RWPE2 (cell line): Measurements from ENCODE around the gene CDK5.

ENCODE experiments used
- ATAC-seq: fragments of 200-7000 bp; cut with Tn5 transposase; 3 replicates; pipeline ENCODE4 v1.9.1; 2021; ENCODE audit warnings: low read depth
- DNase-seq: peaks from one replicate; pipeline ENCODE4 v3.0.0-alpha.2; 2020; ENCODE audit warnings: low spot score
- H3K27ac ChIP-seq: fragments of 450-650 bp; 2 replicates; pipeline ENCODE4 v1.5.1; 2017; ENCODE audit warnings: mild to moderate bottlenecking; ENCODE audit not compliant: poor library complexity, severe bottlenecking
- H3K27me3 ChIP-seq: fragments of 250-450 bp; sonication (Bioruptor Pico); 2 replicates; pipeline ENCODE4 v1.5.1; 2021; ENCODE audit warnings: mild to moderate bottlenecking, moderate library complexity; ENCODE audit not compliant: insufficient read depth, poor library complexity, severe bottlenecking
- H3K36me3 ChIP-seq: fragments of 250-450 bp; sonication (Bioruptor Pico); 2 replicates; pipeline ENCODE4 v1.5.1; 2020; ENCODE audit warnings: low read depth, mild to moderate bottlenecking, moderate library complexity
- H3K4me1 ChIP-seq: fragments of 250-450 bp; sonication (Bioruptor Pico); 2 replicates; pipeline ENCODE4 v1.5.1; 2021; ENCODE audit warnings: mild to moderate bottlenecking, moderate library complexity; ENCODE audit not compliant: insufficient read depth, poor library complexity, severe bottlenecking
- H3K4me3 ChIP-seq: fragments of 250-450 bp; sonication (Bioruptor Pico); 2 replicates; pipeline ENCODE4 v1.5.1; 2021; ENCODE audit warnings: mild to moderate bottlenecking, moderate library complexity; ENCODE audit not compliant: severe bottlenecking
- H3K9me3 ChIP-seq: fragments of 250-450 bp; sonication (Bioruptor Pico); 2 replicates; pipeline ENCODE4 v1.5.1; 2021; ENCODE audit warnings: mild to moderate bottlenecking, moderate library complexity; ENCODE audit not compliant: severe bottlenecking
- CTCF ChIP-seq: fragments of 450-650 bp; IDR thresholded peaks from one replicate; pipeline ENCODE4 v1.5.1; 2017; ENCODE audit warnings: mild to moderate bottlenecking, moderate library complexity; ENCODE audit not compliant: poor library complexity, severe bottlenecking

The CDK5 gene

GRCh38 chr7:151083824-151084160 is 26.1 kb upstream of the CDK5 start:
- H3K9me3 ChIP-seq = no peaks in the 10 kb centered on the region
- peaks cover 8% of the 10 kb centered on the region for H3K4me1 ChIP-seq
- DNase-seq = no peak
- H3K36me3 ChIP-seq = peaks cover 4% of the 10 kb centered on the region; the same call in 1 of the 2 replicates
- ATAC-seq = no peak
- no peaks in the 10 kb centered on the region for H3K27me3 ChIP-seq
- no peak for TF ChIP-seq CTCF
- peak overlapping the region; percentile 96 for H3K4me3 ChIP-seq
- H3K27ac ChIP-seq = peak overlapping the region; percentile 87

- no peaks in the 10 kb centered on the region for H3K27me3 ChIP-seq
- no peak for TF ChIP-seq CTCF
- DNase-seq (peak; percentile 83), ATAC-seq (peak; percentile 26; the same call in 2 of the 3 replicates)
- peak within 1 kb of the TSS; percentile 87 for H3K27ac ChIP-seq
- no peaks in the 10 kb centered on the region for H3K9me3 ChIP-seq
- peaks cover 8% of the 10 kb centered on the region for H3K4me1 ChIP-seq
- H3K4me3 ChIP-seq = peak within 1 kb of the TSS; percentile 96
- H3K36me3 ChIP-seq = peaks cover 4% of the 10 kb centered on the region; the same call in 1 of the 2 replicates
Observed at GRCh38 chr7:151083071-151083823, 25.6 kb upstream of the CDK5 start, which contains the start of gene TMUB1. Gene TMUB1, minus strand, starts transcription at chr7:151083493. Its CDS starts 930 bp downstream, at chr7:151082563.

- ATAC-seq (no peak), DNase-seq (peak; percentile 65)
- H3K27ac ChIP-seq = peak overlapping the region; percentile 87
- H3K4me1 ChIP-seq = peaks cover 6% of the 10 kb centered on the region
- H3K36me3 ChIP-seq = peaks cover 4% of the 10 kb centered on the region; the same call in 1 of the 2 replicates
- peak overlapping the region; percentile 96 for H3K4me3 ChIP-seq
- no peak for TF ChIP-seq CTCF
- H3K9me3 ChIP-seq = no peaks in the 10 kb centered on the region
- no peaks in the 10 kb centered on the region for H3K27me3 ChIP-seq
Observed at GRCh38 chr7:151082141-151083070, 24.7 kb upstream of the CDK5 start.

- Histone ChIP-seq H3K36me3 (peaks cover 7% of the 10 kb centered on the region), H3K4me3 (peak overlapping the region; percentile 96), H3K27ac (peak overlapping the region; percentile 87), H3K27me3 (no peaks in the 10 kb centered on the region), H3K4me1 (peaks cover 6% of the 10 kb centered on the region), H3K9me3 (no peaks in the 10 kb centered on the region)
- DNase-seq (peak; percentile 55), ATAC-seq (peak; percentile 16)
- no peak for TF ChIP-seq CTCF
Observed at GRCh38 chr7:151081170-151082101, 23.7 kb upstream of the CDK5 start.
